GM18517 (cell line): Measurements from ENCODE around the gene GBGT1.

Experiments used
- ATAC-seq: cut with Tn5 transposase; IDR thresholded peaks from one replicate; pipeline ENCODE4 v1.9.1; 2021; ENCODE audit warnings: mild to moderate bottlenecking, moderate library complexity; ENCODE audit not compliant: unreplicated experiment

GBGT1 gene

DNA sequence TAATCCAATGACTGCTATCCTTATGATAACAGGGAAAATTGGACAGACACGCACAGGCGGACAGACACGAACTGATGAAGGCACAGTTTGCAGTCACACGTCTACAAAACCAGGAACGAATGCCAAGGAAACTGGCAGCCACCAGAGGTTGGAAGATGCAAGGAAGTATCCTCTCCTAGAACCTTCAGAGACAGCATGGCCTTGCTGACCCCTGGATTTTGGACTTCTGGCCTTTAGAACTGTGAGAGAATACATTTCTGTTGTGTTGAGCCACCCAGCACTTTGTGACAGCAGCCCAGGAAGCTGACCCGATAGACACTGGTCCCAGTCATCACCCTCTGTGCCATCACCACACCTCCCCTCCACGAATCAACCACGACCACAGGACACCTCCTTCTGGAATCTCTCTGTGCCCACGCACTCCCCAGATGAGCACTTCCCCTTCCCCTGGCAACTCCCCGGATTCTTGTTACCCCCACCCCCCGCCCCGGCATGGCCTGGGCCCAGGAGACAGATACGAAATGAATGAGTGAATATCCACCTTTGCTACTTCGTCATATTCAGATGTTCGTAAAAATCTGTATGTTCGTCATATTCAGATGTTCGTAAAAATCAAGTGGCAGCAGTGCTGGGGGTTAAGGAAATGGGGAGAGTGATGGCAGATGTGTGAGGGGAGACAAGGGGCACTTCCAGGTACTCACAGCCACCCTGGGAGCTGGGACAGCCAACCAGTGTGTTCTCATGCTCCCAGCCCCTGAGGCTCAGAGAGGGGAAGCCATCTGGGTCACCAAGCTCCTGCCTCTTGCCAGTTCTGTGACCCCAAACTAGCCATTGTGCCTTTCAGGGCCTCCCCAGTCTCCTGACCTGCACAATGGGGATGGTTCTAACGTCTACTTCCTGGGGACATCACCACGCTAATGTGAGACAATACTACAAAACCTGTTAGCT lies 18.5 kb downstream of the GBGT1 start:
- no peak for ATAC-seq

GRCh38 chr9:133144142-133144903 lies 19.4 kb downstream of the GBGT1 start:
- peak; percentile 40 for ATAC-seq

- ATAC-seq, result no peak
Measured at GRCh38 chr9:133143639-133144141, 20.0 kb downstream of the GBGT1 start.

DNA sequence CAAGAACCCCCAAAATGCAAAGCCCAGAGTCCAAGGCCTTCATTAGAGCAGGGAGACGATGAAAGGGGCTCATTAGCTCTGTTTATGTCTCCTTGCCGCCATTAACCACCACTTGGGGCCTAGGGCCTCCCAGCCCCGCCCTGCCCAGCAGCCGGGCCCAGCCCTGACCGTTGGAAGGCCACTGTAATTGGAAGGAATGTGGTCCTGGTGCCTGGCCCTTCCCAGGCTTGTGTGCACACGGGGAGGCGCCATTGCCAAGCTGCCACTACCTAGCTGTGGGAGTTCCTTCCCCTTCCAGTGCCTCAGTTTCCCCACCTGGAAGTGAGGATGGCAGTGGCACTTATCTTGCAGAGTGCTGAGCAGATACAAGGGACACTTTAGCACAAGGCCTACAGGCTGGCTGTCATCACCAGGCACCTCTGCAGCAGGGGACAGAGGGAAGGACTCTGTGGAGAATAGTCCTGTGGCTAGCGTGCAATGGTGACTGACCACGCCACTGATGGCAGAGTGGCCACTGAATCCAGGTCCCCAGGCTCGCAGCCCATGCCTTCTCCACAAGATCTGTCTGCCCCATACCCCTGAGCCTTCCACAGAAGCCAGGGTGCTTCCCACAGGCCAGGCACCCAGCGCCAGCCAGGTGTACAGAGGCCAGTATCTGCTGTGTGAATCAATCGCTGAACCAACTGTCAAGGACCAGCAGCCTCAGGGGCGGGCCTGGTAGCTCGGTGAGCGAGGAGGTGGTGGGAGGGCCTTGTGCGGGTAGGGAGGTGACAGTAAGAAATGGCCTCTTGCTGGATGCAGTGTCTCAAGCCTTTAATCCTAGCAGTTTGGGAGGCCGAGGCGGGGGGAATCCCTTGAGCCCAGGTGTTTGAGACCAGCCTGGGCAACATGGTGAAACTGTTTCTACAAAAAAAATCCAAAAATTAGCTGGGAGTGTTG lies 20.8 kb downstream of the GBGT1 start:
- no peak for ATAC-seq

GRCh38 chr9:133141833-133142595 lies 21.7 kb downstream of the GBGT1 start:
- ATAC-seq, result no peak

GRCh38 chr9:133140606-133141005 lies 23.1 kb downstream of the GBGT1 start:
- no peak for ATAC-seq

DNA sequence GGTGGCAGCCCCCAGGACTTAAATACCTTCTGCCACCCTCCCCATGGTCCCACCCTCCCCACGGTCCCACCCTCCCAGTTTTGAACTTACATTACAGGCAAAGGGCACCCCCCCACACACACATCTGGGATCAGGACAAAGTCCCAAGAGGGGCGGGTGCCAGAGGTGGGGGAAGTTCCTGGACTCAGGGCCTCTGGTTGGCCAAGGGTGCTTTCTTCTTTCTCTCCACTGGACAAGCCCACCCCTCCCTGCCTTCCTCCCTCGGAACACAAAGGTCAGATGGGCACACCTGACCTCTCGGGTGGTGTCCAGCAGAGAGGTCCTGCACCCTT lies 23.6 kb downstream of the GBGT1 start:
- no peak for ATAC-seq

DNA sequence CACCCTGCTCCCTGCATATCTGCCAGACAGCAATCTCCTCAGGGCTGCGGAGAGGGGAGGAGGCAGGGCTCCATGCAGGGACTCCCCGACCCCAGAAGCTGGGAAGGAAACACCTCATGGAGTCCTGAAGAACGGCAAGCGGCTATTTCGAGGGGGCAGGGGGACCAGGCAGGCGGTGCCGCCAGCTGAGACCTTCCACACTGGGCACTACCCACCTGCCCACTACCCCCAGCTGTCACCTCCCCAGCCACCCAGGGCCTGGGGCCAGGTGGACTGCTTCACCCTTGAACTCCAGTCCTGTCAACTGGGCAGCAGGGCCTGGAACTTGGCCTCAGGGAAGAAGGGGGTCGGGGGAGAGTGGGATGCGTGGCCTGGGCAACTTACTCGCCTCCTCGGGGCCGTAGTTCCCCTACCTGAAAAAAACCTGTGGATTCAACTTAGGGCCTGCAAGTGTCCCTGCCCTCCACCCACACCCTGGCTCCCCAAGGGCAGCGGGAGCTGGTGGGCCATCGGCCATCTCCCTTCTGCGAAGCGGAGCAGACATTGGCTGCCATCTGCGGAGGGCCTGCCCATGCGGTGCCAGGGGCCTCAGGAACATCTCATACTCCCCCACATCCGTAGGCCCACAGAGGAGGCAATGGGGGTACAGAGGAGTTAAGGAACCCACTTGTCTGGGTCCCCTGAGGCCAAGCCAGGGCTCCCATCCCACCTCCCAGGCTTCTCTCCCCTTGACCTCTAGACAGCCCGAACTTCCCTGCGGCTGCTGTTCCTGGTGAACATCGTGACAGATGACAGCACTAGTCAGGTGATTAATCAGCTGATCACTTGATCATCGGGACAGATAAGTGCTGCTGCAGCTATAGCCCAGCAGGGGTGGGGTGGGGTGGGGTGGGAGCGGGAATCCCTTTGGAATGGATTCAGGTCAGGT lies 24.2 kb downstream of the GBGT1 start:
- no peak for ATAC-seq

- no peak for ATAC-seq
Measured at GRCh38 chr9:133137451-133138231, 26.1 kb downstream of the GBGT1 start.

- ATAC-seq, result no peak
Measured at GRCh38 chr9:133135146-133135745, 28.5 kb downstream of the GBGT1 start.

DNA sequence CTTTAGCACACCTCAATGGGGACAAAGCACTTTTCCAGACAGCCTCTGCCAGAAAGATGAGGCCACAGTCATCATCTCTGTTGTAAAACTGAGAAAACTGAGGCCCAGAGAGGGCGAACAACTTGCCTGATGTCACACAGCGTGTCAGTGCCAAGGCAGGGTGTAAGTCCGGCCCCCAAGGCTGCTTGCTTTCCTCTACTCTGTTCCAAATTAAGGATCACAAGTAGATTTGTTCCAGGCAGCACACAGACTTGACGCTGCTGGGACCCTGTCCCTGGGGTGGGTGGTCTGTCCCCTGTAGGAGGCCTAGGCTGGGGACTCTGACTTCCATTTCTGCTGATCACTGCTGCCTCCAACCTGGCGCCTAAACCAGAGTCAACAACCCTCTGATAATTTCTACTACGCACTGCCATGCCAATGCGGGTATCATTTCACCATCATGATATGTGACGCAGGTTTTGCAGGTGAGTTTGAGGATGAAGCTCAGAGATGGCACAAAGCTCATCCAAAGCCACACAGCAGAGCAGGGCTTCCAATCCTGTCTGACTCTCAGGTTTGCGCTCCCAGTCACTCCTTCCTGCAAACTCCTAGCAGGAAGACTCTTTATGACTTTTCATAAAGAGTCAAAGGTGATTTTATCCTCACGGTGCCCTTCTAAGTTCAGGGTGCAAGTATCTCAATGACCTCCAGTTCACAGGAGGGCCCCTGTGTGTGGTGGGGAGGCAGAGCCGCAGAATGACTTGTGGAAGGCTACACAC lies 29.1 kb downstream of the GBGT1 start:
- ATAC-seq, result no peak

DNA sequence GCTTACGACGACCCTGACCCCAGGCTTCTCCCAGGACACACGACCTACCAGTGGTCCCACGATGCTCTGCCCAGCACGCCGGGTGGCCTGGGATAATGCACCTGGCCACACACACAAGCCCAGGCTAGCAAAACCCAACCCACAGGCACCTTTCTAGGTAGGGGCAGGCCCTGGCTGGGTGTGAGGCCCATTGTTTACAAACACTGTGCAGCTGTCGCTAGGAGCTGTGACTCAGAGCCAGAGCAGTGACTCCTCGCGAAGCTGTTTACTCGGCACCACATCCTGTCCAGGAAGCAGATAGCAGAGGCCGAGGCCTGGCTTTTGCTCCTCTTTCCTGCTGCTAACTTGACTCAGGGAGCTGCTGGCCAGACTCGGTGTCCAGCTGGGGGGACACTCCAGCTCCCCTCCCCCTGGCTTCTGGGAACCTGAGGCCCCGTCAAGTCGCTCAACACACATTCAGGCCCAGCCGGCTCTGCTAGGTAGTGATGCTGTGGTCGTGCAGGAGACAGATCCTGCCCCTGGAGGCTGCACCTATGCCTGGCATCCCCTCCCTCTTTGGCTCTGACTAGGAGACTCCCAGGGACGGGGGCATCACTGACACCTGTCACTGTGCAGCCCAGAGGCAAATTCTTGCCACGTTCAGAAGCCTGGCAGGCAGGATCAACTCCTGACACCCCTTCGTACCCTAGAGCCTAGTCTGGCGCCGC lies 29.9 kb downstream of the GBGT1 start:
- peak; percentile 86 for ATAC-seq

DNA sequence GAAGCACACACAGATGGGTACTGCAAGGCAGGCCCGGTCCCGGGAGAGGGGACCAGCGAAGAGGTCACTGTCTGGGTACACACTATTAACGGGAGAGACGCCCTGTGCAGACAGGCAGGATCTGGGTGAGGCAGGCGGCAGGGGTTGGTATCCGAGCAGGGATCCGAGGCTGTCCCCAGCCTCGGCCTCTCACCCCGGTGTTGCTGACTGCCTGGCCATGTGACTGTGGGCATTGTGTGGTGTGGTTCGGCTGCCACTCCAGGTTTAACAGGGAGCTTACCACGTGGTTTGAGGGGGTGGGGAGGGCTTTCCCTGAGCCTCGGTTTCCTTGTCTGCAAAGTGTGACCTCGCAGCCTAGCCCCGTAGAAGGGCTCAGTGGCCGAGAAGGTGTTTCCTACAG lies 31.5 kb downstream of the GBGT1 start:
- no peak for ATAC-seq

DNA sequence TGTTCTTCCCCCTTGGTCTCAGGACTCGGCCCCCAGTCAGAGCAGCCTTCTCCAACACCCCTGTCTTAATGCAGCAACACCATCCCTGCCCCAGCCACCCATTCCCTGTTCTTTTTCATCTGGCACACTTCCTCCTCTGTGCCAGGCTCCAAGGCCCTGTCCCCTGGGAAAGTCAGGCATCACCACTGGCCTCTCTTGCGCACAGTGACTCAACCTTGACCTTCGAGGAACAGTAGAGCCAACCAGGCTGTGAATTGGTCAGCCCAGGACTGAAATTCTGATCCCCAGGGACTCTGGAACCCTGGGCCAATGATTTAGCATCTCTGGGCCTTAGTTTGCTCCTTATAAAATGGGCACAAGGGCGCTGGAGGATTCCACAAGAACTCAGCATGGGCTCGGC lies 32.2 kb downstream of the GBGT1 start:
- no peak for ATAC-seq

GRCh38 chr9:133130685-133131244 lies 32.9 kb downstream of the GBGT1 start:
- no peak for ATAC-seq
